ENCODE measurements around the gene ECHDC3. TPM values are rescaled to one million over a fixed set of nuclear protein-coding genes. Genes with fewer than 3 reads are reported as not detected.
A peak's percentile ranks its signal among the peaks of the same experiment; 100 is the strongest.

ECHDC3 gene
- total and polyA plus RNA-seq, 2 of the 4 experiments (the other 2 are of a cell fraction), result 4.3 to 5.0 TPM

DNA sequence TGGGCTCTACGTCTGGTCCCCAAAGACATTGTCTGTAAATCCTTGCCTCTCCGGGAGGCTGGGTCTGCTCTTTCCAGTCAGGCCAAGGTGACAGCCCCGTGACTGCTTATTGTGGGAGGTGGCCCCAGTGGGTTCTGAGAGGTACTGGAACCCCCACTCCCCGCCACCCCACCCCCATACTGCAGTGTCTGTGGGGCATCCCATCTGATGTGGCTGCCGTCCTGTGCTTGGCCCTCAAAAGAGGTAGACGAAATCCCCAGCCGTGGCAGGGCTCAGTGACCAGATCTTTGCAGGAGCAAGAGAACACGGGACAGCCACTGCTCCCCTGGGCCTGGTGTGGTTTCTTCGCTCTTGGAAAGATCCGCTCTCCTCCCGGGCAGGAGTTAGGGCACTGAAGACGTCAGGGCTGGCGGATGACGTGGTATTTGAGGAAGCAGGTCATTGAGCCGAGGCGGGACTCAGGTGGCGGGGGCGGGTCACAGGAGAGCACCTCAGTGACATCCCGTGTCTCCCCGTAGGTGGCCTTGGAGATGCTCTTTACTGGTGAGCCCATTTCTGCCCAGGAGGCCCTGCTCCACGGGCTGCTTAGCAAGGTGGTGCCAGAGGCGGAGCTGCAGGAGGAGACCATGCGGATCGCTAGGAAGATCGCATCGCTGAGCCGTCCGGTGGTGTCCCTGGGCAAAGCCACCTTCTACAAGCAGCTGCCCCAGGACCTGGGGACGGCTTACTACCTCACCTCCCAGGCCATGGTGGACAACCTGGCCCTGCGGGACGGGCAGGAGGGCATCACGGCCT is 20.7 kb downstream of the ECHDC3 start:
- peaks cover 5% of the 10 kb centered on the region; the same call in 1 of the 2 replicates for H3K4me1 ChIP-seq (ENCODE audit: control insufficient read depth, insufficient read depth, low read length)
- no peak overlapping the region for H2BK120ac ChIP-seq (ENCODE audit: low read depth, low read length)
- H4K91ac ChIP-seq (ENCODE audit: insufficient read depth, low read depth, low read length), result no peak overlapping the region
- 97% methylated on average over 21 of the region's 32 CpGs; no CpG with 5 or more reads in 1 of the 2 experiments for WGBS, 2 experiments (ENCODE audit: extremely low coverage in 2 of 2, insufficient read length in 1 of 2)
- no TSS peak for BruUV-seq (replicated peaks)
- no peak overlapping the region for H3K23ac ChIP-seq (ENCODE audit: low read depth, low read length)
- no peak overlapping the region for H3K27ac ChIP-seq (ENCODE audit: insufficient read depth, low read length)
- no peak overlapping the region for H2BK5ac ChIP-seq (ENCODE audit: low read depth, low read length, poor library complexity, severe bottlenecking)
- H2AK9ac ChIP-seq (replicated peaks; ENCODE audit: low read depth, low read length, poor library complexity), result peak overlapping the region; percentile 5
- H2BK20ac ChIP-seq (ENCODE audit: low read depth, low read length), result no peak overlapping the region
- intact Hi-C loops (cut with micrococcal nuclease), result no loop called here
- H3K9me3 ChIP-seq (ENCODE audit: control insufficient read depth, insufficient read depth, low read length), result no peaks in the 10 kb centered on the region
- H3K79me1 ChIP-seq (ENCODE audit: low read depth in 1 of 2, low read length in 2 of 2), result no peaks in the 10 kb centered on the region
- H2BK15ac ChIP-seq (ENCODE audit: low read depth, low read length), result no peak overlapping the region
- peaks cover 3% of the 10 kb centered on the region; the same call in 1 of the 2 replicates for H3K36me3 ChIP-seq (ENCODE audit: control insufficient read depth, insufficient read depth, low read length)
- no peak overlapping the region for H3K56ac ChIP-seq (ENCODE audit: extremely low read depth, insufficient read depth, low read length)
- ATAC-seq (ENCODE audit: low read depth) (no peak), DNase-seq (no peak)
- H3K27me3 ChIP-seq (ENCODE audit: control insufficient read depth, insufficient read depth, low read length), result no peaks in the 10 kb centered on the region
- H4K20me1 ChIP-seq (ENCODE audit: insufficient read depth, low read length), result no peaks in the 10 kb centered on the region
- H3K18ac ChIP-seq (ENCODE audit: low read depth, low read length), result no peak overlapping the region
- H3K9ac ChIP-seq (ENCODE audit: low read depth, low read length), result no peak overlapping the region
- POLR2A ChIA-PET (ENCODE audit: unreplicated experiment), result no interaction called here
- no peak for TF ChIP-seq POLR2A (IDR thresholded peaks at IDR 0.05; ENCODE audit: low read depth, low read length)
- TF ChIP-seq BHLHE40 (IDR thresholded peaks at IDR 0.05; ENCODE audit: low read depth, low read length), result no peak
- H3K4ac ChIP-seq (ENCODE audit: low read depth, low read length), result no peak overlapping the region
- no peak overlapping the region for H3K4me2 ChIP-seq (ENCODE audit: low read depth, low read length)
- no peaks in the 10 kb centered on the region for H3K9me1 ChIP-seq (ENCODE audit: insufficient read depth, low read length)
- H3K4me3 ChIP-seq (ENCODE audit: insufficient read depth, low read depth, low read length), result no peak overlapping the region
- H4K8ac ChIP-seq (ENCODE audit: low read depth in 2 of 2, low read length in 2 of 2), result no peak overlapping the region
- H2AK5ac ChIP-seq (ENCODE audit: low read depth, low read length), result no peak overlapping the region
- H3K14ac ChIP-seq (replicated peaks; ENCODE audit: low read depth, low read length), result no peak overlapping the region
- H4K5ac ChIP-seq (ENCODE audit: low read depth, low read length), result no peak overlapping the region
- no peak overlapping the region for H2AFZ ChIP-seq (replicated peaks; ENCODE audit: low read length, poor library complexity)
- in situ Hi-C loops (cut with MboI; ENCODE audit: low sequenced_read_pairs), result no loop called here
- CTCF ChIA-PET, result interaction anchor here (0.6 kb wide), 1 partner anchor 17 kb away, joined by 5 read pairs; no protein-coding TSS in a partner anchor
- dilution Hi-C loops (cut with HindIII; ENCODE audit: low sequenced_read_pairs, unreplicated experiment), result no loop called here

Measured in IMR-90 (cell line).